ENCODE results near the gene EPHB1.
"Not testable (repeated sequence)": the region's sequence is repeated elsewhere in the genome, so short reads cannot be mapped to it uniquely, and the experiment has no call there.

EPHB1 gene

DNA sequence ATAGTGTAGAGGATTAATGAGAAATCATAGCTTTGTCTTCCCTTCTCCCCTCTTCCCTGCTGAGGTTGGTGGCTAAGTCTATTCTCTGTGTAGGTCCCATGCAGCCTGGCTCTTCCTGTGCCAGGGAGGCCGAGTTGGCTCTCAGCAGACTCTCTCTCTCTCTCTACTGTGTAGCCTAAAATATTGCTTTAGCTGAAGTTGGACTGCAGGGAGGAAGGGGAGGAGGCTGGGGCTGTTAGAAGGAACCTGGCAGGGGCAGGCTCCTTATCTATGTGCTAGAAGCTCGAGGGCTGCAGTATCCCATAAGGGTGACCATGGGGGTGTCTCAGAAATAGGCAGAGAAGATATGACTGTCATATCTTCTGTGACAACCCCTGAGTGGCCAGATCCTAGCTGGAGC is 160.8 kb downstream of the EPHB1 start:
- DNase-seq (ENCODE audit: low spot score): no peak

DNA sequence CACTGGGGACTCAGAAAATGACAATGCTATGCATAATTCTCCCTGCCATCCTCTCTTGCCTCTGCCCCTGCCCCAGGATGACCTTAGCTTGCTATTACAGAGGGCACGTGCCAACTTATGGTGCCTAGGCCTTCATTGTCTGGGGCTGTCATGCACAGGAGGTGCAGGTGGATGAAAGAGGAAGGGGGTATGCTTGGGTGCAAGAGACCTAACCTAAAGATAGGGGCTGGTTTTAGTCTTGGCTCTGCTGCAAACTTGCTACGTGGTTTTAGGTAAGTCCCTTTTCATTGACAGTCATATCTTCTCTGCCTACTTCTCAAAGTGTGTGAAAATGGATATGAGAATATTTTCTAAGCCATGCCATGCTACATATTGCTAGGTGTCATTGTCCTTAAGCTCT is 161.3 kb downstream of the EPHB1 start:
- no peak for DNase-seq (ENCODE audit: low spot score)

DNA sequence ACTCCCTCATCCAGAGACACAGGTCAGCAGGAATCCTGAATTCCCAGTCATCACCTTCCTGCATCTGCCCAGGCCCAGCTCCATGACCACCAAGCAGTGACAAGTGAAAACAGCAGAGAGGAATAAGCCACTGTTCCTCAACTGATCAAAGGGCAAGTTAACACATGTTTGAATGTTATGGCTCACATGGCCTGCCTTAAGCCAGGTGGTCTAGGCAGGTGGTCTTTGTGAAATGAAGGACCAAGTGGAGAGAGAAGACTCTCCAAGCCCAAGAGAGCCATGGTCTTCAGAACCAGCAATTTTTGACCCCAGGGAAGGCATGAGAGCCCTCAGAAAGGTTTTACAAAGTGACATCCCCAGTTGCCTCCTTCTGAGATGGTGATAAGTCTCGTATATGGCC is 161.8 kb downstream of the EPHB1 start:
- no peak for DNase-seq (ENCODE audit: low spot score)

DNA sequence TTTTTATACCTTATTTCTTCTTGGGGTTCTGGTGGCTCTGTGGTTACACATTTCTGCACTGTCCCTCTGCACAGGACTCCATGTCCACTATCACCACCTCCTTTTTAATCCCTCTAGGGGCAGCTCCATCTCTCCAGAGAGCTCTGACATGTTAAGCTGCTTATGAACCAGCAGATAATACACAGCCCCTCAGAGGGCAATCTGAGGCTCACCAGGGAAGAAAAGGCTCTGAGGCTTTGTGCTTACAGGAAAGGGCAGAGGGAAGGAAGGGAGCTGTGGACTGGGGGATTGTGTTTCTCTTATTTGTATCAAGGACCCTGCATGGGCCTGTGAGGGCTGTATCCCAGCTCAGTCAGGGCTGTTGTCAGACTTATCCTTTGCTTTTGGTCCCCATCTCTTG is 164.5 kb downstream of the EPHB1 start:
- no peak for DNase-seq (ENCODE audit: low spot score)

DNA sequence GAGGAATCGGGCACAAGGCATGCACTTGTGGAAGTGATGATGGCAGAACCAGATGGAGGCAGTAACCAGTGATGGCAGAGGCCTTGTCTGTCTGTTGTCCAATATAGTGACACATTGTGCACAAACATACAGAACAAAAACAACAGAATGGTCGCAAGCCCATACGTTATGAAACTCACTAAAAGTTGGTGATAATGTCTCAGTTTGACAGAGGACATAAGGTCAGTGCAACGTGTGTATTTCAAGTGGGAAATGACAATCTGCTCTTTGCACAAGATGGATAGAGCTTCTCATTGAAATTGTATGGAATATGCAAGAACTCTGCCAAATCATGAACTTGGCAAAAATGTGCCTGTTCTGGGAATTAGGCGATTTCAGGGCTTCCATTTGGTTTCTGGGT is 169.2 kb downstream of the EPHB1 start:
- no peak for DNase-seq (ENCODE audit: low spot score)

DNA sequence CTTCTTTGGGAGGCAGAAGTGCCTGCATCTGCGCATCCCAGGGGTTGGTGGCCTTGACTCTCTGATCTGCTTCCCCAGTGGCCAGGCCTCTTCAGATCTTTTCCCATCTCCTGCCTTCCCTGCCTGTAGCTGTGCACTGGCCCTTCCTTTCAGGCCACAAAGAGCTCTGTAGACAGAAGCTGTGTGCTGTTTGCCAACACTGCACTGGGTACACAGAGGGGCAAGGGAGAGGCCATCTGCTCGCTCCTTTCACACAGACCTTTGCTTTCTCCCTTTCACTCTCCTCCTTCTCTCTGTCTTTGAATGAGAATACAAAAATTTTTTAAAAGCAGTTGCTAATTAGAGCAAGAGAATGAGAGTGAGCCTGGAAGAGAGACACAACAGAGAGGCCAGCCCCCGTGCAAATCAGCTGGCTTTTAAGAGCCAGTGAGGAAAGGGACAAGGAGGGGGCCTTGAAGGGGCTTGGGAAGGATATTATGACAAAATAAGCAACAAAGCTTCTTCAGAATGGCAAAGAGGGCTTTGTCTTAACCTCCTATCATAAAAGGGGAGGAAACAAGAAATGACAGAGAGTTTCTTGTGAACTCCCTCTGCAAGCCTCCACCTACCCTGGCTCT is 170.9 kb downstream of the EPHB1 start:
- DNase-seq (ENCODE audit: low spot score): no peak

DNA sequence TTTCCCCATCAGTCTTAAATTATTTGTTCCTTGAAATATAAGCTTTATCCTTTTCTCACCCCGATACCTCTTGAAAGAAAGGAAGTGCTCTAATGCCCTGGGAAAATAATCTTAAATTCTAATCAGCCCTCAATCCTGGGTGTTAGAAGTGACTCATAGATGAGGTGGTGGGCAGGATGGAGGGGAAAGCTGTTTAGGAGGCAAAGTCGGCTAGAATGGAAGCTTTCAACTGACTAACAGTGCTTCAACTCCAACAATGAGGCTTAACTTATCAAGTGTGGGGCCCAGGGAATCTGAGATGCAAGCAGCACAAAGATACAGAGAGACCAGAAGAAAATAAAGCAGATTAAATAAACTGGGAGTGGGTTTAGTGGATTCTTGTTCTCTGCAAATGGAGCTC is 175.8 kb downstream of the EPHB1 start:
- no peak for DNase-seq (ENCODE audit: low spot score)

DNA sequence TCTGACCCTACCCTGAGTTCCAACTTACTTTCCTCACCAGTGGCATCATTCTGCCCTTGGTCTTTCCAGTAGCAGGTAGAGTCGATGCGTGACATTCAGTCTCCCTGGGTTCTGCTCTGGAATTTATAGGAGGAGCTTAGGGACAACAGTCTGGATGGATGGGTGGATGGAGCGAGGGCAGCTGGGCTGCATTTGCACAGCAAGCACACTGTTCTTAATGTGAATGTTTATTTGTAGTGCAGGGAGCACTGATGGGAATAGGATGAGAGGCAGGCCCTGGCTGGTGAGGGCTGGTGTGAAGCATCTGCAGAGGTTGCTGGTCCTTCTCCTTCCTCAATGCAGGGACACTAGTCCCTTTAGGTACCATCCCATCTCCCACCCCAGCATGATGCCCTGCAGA is 176.2 kb downstream of the EPHB1 start:
- DNase-seq (ENCODE audit: low spot score): no peak

DNA sequence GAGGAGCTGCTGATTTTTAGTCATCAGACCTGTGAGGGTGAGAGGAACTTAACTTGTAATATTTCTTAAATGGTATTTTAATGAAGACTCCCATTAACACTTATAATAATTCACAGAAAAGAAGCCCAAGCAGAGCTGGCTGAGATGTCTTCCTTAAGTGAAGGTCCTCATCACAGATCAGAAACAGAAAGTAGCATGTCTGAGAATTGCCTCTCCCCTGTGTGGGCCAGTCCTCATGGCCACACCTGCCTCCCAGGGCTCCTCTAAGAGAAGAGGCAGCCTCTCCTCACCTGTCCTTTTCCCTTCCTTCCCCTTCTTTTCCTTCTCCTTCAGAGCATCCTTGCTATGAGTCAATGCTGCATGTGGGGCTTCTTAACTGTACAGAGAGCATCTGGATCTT is 176.8 kb downstream of the EPHB1 start:
- not testable (repeated sequence) for DNase-seq (ENCODE audit: low spot score)

DNA sequence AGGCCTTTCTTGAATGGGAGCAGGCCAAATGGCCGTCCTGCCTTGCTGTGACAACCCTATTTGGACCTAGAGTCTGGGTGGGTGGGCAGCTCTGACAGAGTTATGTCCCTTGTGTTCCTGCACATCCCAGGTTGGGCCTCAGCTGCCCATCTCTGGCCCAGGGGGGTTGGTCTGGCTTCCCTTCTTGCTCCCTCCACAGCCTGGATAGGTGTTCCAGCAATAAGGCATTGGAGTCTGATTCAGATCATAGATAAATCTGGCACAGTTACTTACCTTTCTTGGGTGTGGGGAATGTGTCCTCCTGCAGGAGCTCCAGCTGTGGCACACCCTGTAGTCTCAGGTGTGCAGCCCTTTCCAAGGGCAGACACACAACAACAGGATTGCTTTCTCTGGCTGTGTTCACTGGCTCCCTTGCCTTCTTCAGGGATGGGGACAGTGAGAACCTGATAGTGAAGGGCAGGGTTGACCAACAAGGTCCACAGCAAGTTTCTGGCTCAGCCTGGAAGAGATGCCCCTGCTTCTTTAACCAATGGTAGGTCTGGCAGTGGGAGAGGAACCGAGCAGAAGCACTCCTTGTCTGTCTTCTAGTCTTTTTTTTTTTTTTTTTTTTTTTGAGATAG is 177.9 kb downstream of the EPHB1 start:
- DNase-seq (ENCODE audit: low spot score): no peak

DNA sequence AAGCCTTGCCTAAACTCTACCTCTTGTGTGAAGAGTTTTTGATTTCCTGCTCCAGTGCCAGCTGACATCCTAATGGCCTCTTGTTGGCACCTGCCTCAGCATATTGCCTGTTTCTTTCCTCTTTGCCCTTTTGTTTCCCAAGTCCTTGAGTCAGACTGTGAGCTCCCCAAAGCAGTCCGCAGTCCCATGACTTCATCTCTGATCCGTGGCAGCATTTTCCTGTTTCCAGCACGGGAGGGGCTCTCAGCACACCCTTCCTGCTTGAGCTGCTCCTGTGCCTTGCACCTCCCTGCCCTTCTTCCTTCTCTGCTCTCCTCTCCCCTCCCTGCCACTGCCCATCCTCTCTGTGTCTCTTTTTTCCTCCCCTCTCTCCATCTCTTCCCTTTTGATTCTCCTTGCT is 179.6 kb downstream of the EPHB1 start:
- no peak for DNase-seq (ENCODE audit: low spot score)

DNA sequence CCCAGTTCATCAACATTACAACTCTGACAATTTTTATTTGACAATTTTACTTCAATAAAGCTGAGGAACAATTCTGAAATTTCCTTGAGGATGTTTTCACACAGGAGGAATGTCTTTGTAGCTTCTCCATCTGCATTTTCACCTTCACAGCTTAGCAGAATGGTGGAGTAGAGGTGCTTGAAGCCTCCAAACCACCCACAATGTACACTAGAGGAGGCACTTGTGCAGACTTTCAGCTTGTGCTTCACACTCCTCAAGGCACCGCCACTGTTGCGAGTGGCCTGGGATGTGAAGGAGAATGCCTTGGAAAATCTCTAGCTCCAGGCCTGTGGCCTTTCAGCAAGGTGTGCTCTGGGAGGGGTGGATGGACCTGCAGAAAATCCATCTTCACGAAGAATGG is 181.9 kb downstream of the EPHB1 start:
- no peak for DNase-seq (ENCODE audit: low spot score)

DNA sequence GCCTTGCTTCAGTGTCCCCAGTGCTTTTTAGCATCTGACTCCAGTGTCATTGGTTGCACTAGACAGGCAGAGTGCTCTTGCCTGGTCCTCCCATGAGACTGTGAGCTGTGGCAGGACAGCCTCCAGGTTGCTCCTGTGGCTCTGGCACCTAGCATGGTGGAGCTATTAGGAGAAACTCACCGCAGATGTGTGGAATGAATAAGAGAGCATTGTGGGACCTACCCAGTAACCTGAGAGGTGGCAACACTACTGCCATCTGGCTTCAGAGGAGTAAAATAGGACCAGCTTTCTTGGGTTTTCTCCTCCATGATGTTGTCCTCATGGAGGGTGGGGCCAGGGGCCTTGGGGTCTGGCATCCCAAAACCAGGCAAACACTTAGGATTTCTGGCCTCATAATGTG is 183.6 kb downstream of the EPHB1 start:
- DNase-seq (ENCODE audit: low spot score): no peak

DNA sequence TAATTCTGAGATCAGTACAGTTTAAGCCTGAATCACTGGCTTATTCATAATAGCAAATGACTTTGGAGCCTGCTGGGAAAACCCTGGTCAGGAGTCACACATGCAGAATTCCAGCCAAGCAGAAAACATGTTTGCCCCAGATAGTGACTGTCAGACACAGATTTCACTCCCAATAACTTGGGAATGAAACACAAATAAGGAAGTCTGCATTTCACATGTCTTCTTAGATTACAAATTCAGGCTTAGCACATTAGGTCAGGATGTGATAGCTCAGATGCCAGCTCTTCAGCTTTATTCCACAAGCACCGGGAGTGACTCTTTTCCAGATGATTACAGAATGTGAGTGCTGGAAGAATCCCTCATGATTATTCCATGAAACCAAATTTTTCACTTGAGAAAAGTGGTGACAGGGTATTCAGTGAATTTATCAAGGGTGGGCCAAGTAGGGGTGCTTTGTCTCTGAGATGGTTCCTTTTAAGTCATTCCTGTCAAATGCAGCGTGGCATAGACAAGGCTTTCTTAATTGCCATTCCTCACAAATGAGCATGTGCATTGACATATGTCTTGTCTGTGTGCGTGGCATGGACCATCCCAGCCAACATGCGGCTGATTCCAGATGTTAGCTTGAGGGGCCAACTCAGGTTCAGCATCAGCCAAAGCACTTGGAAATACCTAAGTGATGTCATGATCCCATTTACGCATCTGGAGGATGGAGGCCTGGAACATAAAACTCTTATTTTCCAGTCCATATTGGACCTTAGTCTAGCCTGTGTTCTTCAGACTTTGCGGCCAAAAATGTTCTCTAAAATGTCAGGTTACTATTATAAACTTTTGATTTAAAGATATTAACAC is 191.0 kb downstream of the EPHB1 start:
- peak; percentile 30 for DNase-seq (ENCODE audit: low spot score)

DNA sequence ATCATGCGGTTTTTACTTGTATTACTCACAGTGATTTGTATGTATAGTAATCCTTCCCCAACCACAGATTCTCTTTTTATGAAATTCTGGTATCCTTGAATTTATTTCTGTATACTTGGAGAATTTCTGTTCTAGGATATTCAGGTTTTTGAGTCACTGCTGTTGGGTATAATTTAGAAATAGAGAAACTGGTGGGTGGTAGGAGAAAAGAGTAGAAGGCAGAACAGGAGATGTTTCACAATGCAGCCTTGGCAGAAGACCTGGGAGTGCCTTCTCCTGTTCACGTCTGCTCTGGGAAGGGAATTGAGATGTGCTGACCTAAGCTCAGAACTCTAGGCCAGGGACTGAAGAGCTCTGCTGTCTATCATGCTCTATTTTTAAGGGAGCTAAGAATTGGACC is 193.6 kb downstream of the EPHB1 start:
- DNase-seq (ENCODE audit: low spot score): peak; percentile 13

DNA sequence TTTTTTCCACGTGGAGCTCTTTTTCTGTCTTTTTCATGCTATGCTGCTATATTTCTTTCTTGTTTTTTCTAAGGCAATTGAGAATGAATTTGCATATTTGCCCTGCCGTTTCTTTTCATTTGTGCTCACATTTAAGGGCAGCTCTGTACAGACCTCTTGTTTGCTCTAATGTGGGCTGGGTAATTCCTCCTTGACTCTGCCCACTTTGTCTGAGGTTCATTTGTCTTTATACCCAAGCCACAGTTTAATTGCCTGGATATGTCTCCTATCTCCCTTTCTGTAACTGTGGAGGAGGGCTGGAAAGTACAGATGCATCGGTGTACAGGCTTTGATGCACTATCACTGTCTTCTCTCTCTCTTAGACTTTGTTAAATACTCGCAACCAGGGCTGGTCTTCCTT is 195.9 kb downstream of the EPHB1 start:
- no peak for DNase-seq (ENCODE audit: low spot score)

DNA sequence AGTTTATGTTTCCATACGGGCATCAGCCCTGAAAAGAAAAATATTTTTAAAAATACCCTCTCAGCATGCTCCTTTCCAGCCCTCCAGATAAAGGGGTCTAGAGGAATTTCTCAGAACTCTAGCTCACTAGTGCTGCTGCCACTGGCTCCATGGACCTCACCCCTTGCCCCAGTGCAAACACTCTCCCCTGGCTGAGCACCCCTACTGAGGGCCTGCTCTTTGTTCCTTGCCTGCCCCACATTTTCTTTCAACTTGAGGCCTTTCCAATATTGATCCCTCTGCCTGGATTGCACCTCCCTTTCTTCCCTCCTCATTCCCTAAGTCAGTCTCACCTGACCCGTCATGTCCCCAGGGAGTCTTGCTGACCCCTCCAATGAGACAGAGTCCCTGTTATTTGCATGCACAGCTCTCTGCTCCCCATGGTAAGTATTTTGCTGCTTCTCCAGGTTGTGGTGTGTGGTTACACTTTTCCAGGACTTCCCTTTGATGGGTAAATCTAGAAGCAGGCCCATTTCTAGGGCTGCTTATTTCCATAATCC is 196.5 kb downstream of the EPHB1 start:
- DNase-seq (ENCODE audit: low spot score): no peak

DNA sequence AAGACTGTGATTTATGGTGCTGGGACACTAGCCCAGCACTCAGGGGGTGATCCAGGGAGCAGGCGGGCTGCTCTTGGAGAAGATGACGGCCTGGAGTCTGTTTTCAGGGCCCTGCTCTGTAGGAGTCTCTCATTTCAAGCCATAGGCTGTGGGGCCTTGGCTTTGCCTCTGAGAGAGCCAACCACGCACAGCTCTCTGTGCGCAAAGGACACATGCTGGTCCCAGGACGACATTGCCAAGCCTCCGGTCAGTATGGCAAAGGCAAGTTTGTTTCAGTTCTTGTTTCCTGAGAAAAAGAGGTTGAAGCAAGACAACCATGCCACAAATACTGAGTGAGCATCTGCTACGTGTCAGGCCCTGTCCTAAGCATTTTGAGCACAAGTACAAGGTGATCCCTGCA is 197.1 kb downstream of the EPHB1 start:
- DNase-seq (ENCODE audit: low spot score): no peak

DNA sequence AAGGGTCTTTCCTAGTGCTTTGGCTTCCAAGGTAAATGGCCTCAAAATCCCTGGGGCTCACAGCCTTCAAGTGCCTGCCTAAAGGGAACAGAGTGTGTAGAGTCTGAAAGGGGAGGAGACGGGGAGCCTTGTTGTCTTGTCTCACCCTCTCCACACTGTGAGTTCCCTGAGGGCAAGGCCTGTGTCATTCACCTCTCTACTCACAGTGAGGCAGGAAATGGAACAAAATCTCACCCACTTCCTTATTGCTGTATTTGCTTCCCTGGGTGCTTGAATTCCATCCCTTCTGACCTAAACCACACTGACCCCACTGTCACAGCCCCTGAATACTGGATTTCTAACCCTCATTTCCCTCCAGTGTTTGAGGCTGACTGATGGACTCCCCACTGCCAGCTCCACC is 197.5 kb downstream of the EPHB1 start:
- DNase-seq (ENCODE audit: low spot score): no peak

DNA sequence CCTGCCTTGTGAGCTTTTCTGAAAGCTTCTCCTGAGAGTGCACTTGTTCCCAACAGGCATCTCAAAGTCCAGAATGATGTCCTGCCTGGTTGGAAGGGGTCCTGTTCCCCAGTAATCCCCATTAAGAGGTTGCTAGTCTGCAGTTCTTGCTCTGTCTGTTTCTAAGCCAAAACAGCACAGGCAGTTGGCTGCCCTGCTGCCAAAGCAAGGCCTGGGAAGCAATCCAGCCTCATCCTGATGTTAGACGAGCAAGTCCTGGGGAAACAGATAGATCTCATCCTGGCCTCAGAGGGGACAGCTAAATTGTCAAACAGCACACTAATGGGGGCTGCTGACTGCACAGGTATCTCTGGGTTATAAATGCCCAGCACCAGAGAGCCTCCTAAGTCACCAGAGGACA is 198.0 kb downstream of the EPHB1 start:
- no peak for DNase-seq (ENCODE audit: low spot score)

DNA sequence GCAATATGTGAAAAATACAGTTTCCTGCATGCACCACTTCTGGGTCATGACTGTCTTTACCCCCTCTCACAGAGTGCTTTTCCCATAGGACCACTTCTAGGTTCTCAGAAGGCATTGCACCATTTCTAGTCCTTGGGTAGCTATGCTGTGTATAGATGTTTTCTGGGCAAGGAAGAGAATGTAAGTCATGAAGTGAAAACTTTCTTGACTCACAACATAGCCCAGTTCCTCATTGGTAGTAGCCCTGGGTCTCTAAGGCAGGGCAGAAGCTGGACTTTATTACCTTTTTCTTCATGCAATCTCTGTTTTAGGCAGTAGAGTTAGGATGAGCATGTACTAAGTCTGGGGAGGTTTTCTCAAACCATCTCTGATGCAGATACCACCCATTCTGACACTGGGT is 203.1 kb downstream of the EPHB1 start:
- no peak for DNase-seq (ENCODE audit: low spot score)

DNA sequence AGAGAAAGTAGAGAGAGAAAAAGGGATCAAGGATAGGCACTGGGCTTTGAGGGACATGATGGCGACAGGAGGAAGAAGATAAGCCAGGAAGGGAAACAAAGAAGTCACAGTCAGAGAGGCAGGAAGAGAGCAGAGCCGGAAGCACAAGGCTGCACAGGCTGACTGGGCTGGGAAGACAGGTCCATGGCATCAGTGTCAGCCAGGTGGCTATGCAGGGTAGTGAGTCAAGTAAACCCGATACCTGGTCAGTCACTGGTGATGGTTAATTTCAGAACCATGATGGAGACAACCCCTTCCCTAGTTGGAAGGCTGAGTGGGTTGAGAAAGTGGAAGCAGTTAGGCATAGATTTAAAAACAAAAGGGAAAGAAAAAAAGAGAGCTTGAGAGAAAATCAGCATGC is 203.8 kb downstream of the EPHB1 start:
- no peak for DNase-seq (ENCODE audit: low spot score)

DNA sequence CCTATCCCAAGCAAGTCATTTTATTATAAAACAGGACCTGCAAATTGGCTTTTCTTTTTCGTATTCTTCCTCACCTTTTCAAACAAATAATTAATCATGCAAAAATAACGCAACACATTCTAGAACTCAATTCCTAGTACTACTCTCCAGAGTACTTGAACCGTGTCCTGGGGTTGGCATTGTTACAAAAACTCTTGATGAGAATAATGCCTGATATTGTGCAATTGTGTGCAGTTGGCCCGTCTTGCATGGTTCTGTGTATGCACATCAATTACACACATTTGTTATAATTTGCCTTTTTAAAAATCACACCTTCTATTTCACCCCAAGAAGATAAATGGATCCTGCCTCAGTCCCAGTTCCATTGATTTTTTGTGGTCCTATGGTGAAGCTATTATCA is 205.4 kb downstream of the EPHB1 start:
- no peak for DNase-seq (ENCODE audit: low spot score)

All from GM03348 (cell line).